GM10248 (cell line): ENCODE measurements around the gene PABPC1L2A.
"Not testable (repeated sequence)": the region's sequence is repeated elsewhere in the genome, so short reads cannot be mapped to it uniquely, and the experiment has no call there.

Source experiments
- CTCF ChIA-PET: fragments of 300-600 bp; sonication (Branson Sonifier 250); formaldehyde crosslinking; extraction: SDS; loops from one replicate; lab custom pipeline; 2021; ENCODE audit warnings: antibody characterized with exemption; lab: Yijun Ruan, JAX
- POLR2A ChIA-PET: fragments of 350-650 bp; sonication (Branson Sonifier 250); formaldehyde crosslinking; extraction: SDS; loops from one replicate; lab custom pipeline; 2020; ENCODE audit warnings: antibody characterized with exemption; lab: Yijun Ruan, JAX
- DNase-seq: peaks from one replicate; pipeline ENCODE4 v3.0.0; 2012; ENCODE audit errors: extremely low spot score
- CTCF ChIP-seq: IDR thresholded peaks from 2 replicates; pipeline ENCODE4 v1.5.1; 2012; ENCODE audit warnings: mild to moderate bottlenecking, low read depth; ENCODE audit errors: extremely low read depth, missing control alignments, control extremely low read depth

The PABPC1L2A gene

GRCh38 chrX:73068467-73069364 lies 10.6 kb downstream of the PABPC1L2A start:
- no peak for DNase-seq
- no peak for TF ChIP-seq CTCF
- ChIA-PET POLR2A (no interaction called here), CTCF (no interaction called here)

- POLR2A ChIA-PET, DNase-seq, CTCF ChIA-PET: not testable (repeated sequence)
Measured at GRCh38 chrX:73067761-73068466, 11.4 kb downstream of the PABPC1L2A start.

- TF ChIP-seq CTCF: no peak
- CTCF ChIA-PET: no interaction called here
- POLR2A ChIA-PET: no interaction called here
- DNase-seq: no peak
Measured at GRCh38 chrX:73028876-73029275, 50.4 kb downstream of the PABPC1L2A start.
